HG02571 (cell line): ENCODE measurements around the gene FCHSD2.
"Not testable (repeated sequence)": the region's sequence is repeated elsewhere in the genome, so short reads cannot be mapped to it uniquely, and the experiment has no call there.

Source experiments
- ATAC-seq: cut with Tn5 transposase; IDR thresholded peaks from one replicate; pipeline ENCODE4 v1.9.1; 2021; ENCODE audit warnings: mild to moderate bottlenecking, moderate library complexity; ENCODE audit not compliant: unreplicated experiment

Gene FCHSD2

DNA sequence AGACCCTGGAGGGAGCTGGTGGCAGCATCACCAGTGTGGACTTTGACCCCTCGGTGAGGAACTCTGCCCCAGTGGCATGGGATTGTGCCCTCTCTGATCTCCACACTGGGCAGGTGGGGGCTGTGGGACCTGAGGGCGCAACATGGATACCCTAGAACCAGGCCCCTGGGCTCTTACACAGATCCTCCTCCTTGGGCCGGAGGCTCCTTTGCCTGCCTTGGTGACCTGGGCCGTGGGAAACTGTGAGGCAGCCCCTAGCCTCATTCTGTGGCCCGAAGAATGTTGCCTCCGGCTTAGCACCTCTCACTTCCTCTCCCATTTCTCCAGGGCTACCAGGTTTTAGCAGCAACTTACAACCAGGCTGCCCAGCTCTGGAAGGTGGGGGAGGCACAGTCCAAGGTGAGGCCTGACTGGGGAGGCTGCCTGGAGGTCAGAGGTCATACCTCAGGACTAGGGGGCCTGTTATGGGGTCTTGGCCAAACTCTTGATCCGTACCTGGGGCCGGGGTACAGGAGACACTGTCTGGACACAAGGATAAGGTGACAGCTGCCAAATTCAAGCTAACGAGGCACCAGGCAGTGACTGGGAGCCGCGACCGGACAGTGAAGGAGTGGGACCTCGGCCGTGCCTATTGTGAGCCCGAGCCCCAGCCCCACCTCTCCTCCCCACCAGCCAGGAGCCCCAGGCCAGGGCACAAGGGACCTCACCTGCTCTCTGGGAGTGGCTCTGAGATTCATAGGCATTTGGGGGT lies 315.8 kb downstream of the FCHSD2 start:
- ATAC-seq = no peak

DNA sequence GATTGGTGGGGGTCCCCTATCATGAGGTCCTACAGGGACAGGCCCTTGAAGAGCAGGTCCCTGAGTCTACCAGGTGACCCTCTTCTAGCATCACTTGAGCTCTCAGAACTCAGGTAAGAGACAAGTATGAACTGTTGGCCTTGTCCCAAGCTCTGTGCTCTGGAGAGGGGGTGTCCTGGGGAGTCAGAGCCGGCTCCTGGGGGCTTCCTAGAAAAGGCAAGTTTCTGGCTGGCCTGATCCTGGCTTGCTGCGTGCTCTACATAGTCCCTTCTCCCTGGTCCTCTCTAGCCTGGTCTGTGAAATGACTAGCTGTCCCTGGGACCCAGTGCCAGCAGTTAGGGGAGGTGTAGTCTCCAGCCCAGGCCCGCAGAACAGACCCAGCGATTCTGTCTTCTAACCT lies 316.5 kb downstream of the FCHSD2 start:
- no peak for ATAC-seq

DNA sequence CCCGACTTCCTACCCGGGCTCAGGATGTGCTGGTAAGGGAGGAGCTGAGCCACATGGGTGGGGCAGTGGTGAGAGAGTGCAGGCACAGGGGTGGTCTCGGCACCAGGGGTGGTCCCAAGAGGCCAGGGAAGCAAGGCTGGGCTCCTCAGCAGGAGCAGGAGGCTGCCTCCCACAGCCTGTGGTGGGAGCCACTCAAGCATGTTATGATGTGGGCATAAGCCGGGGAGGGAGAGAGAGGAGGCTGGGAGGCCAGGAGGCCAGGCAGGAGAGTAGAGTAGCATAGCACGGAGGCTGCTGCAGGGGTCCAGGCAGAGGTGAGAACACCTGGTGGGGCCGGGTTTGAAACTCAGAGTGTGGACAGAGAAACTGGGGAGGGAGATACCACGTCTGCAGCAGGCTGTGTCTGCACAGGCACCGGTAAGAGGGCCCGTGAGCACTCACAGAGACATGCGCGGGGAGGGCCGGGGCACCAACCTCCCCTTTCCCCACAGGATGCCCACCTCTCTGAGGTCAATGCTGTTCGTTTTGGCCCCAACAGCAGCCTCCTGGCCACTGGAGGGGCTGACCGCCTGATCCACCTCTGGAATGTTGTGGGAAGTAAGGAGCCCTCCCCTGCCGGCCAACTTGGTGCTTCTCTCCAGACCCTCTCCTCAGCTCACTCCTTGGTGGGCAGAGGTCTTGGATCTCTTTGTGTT lies 317.2 kb downstream of the FCHSD2 start:
- no peak for ATAC-seq

DNA sequence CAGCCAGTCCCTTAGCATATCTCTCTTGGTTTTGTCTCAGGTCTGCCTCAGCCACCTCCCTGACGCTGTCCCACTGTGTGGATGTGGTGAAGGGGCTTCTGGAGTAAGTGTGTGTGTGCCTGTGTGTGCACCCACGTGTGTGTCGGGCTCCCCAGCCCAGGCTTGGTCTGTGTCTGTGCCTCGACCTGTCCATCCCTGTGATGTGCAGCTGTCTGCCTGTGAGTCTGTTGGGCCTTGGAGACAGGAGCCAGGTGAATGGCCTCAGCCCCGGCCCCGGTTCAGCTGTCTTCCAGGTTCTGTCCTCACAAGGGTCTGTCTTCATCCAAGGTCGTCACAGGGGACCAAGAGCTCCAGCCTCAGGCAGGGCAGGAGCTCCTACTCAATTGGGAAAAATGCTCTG lies 318.1 kb downstream of the FCHSD2 start:
- ATAC-seq = no peak

DNA sequence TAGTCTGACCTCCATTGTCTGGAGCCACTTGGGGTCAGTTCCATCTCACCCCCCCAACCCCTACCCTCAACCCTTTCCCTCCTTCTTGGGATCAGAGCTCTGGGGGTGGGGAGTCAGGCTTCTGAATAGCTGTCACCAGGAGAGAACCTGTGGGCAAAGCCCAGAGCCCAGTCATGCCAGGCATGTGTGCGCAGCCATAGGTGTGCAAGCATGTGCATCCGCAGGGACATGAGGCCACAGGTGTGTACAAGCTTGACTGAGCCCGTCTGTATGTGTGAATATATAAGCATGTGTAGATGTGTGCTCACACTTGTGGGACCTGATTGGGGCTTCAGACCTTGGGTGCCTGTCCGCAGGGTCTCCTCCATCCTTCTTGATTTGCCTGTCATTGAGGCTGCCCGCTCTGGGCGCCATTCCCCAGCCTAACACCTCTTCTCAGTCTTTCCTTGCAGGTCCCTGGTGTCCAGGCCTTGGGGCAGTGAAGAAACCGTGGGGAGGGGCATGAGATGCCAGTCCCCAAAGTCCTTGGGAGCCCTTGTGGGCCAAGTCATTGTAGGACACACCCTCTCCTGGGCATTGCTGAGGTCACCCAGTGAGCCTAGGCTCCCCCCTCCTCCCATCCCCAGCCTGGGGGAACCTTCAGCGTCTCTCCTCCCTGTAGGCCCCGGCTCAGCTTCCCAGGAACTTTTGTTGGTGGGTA lies 318.9 kb downstream of the FCHSD2 start:
- ATAC-seq = no peak

DNA sequence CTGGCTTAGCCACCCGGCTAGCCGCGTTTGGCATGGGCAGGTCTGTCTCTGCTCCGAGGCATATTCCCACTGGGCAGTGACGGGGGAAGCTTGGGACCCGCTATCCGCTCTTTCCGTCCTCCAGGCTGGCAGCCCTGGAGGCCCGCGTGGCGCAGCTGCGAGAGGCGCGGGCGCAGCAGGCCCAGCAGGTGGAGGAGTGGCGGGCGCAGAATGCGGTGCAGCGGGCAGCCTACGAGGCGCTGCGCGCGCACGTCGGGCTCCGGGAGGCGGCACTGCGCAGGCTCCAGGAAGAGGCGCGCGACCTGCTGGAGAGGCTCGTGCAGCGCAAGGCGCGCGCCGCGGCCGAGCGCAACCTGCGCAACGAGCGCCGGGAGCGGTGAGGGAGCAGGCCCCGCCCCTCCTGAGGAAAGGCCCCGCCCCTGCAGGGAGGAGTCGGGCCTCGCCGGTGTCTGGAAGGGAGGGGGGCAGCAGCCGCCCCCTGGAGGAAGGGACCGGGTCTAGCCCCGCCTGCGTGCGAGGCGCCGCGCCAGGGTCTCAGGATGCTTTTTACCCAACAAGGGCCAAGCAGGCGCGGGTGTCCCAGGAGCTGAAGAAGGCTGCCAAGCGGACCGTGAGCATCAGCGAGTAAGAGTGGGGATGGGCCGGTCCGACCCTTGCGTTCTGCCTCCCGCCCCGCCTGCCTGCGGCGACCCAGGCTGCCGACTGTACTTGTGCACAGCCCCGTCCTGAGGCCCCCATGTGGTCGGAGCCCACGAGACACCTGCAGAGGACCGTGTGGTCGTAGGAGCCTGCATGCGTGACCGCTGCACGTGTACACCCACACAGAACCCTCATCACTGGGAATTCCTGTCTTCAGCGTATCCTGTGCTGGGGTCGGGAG lies 320.0 kb downstream of the FCHSD2 start:
- ATAC-seq = no peak

DNA sequence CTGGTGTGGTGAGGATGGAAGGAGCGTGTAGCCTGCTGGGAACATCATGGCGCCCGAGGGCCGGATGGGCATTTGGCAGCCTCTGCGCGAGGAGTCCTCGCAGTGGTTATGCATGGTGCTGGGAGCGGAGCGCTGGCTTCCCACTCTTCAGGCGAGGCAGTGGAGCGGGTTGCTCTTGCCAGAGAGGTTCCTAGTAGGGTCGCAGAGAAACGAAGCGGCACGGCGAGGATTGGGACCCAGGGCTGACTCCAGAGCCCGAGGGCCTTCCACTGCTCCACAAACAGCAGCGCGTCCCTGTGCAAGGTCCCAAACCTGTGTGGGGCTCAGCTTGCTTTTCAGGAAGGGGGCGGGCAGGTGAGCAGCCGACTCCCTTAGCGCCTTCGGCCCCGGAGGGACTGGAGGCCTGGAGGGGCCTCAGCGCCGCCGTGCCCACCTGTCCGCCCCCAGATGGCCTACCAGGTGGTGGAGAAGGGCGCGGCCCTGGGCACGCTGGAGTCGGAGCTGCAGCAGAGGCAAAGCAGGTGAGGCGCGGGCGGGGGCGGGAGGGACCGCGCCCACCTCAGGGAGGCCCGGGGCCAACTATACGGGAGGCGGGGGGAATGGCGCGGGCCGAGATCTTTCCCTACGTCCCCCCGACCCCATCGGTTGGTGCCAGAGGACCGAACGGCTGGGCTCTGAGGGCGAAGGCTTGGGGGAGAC lies 320.7 kb downstream of the FCHSD2 start:
- no peak for ATAC-seq

DNA sequence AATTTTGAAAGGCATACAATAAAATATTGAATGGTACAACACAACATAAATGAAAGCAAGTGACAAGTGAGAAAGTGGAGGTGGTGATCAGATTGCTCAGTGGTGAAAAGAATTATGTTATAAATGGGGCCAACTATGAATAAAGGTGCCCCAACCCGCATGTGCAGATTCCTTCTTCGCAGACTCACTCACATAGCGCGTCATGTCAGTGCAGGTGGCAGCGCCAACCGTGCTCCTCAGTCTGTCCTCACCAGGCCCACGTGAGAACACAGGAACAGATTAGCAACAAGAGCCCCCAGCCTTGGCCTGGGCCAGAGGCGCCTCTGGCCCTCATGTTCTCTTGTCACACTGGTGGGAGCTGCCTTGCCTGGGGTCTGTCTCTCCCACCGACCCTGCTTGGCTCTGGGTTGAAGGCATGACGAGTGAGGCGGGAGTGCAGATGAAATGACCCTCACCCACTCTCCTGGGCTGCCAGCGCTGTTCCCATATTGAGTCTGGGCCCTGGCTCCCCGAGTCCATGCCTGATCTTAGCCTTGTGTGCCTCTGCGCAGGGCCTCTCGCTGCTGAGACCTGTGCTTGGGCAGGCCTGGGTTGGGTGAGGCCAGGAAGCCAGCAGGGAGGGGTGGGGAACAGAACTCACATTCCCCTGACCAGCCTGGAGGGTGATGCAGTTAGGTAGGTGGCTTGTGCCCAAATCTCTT lies 321.5 kb downstream of the FCHSD2 start:
- ATAC-seq = no peak

DNA sequence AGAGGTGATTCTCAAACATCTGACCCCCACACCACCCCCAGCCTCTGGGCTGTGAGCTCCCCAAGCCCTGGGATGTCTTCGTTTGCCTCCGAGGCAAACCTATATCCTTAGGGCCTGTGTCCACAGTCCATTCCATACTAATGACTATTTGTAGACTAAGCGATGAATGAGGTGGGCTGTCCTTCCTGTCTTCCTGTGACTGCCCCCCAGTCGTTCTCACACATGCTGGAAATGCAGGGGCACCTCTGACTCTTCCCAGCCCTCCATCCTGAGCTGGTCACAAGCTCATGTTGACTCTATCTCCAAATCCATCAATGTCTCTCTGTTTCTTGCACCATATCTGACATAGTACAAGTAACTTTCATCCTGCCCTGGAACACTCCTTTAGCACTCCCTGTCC lies 323.1 kb downstream of the FCHSD2 start:
- ATAC-seq = no peak

DNA sequence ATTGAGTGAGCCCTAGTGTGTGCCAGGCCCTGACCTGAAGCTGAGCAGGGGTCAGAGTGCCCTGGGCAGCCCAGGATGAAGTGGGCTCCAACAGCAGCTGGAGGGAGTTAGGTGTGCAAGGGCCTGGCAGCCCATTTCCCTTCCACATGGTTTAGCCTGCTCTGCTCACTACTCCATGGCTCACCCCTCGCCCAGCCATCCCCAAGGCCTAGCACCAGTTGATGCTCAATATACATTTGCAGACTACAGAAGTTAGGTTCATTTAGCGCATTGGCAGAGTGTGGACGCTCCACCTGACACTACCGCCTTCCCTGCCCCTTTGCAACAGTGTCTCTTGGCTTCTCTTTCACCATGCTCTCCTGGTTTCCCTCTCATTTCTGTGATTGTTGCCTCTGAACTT lies 324.2 kb downstream of the FCHSD2 start:
- ATAC-seq = no peak

DNA sequence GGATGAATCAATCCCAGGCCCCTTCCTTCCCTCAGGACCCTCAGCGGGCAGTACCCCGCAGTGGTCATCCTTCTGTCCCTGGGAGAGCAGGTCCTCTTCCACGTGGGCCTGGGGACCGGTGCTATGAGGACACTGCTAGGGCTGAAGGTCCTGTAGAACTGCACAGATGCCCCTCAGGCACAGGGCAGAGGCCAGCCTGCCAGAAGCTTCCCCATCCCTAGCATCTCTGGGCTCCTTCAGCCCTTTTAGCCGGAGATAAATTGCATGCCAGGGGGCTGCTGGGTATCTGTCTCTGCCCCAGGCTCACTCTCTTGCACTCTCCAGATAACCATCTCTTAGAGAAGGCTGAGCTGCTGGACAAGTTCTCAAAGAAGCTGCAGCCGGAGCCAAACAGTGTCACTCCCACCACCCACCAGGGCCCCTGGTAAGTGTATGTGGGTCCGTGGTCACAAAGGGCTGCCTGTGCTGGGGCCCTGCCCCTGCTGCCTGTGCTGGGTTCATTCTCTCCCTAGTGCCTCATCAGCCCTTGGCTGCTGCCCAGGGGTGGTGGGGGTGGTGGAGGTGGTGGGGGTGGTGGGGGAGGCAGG lies 325.6 kb downstream of the FCHSD2 start:
- ATAC-seq = no peak

DNA sequence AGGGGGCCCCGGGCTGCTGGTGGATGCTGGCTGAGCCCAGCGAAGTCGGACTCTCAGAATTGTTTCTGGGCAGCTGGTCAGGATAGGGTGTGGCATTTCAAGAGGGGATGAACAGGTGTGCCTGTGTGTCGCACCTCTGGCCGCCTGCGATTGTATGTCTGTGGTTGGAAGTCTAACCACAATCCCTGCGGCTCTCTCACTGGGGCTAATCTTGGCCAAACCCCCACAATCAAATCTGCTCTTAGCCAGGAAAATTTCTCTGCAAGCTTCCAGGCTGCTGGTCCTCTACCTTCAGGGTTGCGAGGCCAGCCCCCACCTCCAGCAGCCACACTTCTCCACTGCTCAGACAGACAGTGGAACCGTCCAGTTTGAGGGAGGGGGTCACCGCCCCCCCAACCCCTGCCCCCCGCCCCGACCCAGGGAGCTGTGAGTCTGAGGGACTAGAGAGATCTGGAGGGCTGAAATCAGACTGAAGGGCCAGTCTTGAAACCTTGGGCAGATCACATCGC lies 327.0 kb downstream of the FCHSD2 start:
- ATAC-seq = no peak

DNA sequence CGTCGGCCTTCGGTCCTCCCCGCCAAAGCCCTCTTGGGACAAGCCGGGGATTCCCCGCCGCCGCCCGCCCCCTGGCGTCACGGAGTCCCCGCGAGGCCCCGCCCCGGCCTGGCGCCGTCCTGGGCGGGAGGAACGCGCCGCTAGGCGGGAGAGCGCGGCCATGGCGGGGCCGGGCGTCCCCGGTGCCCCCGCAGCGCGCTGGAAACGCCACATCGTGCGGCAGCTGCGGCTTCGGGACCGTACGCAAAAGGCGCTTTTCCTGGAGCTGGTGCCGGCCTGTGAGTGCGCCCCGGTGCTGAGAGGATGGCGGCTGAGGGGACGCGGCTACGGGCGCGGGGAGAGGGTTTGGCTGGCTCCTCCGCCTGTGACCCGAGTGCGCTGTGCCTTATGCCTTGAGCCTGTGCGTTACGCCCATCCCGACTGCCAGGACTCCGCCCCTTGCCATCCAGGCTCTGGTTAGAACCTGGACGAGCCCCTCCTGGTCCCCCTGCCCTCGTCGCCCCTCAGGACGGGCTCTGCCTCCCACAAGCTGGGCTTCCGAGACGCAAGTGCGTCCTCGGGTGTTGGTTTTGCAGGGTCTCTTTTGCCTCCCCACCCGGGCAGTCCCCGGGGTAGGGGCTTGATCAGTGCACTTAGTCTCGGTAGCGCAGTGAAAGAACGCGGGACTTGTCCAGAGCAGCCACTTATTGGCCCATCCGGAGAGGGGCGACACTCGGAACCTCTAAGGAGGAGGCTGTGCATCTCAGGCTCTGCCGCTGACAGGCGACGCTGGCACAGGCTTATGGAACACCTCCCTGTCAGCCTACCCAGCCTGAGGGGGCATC lies 327.6 kb downstream of the FCHSD2 start, which contains the start of gene ATG16L2:
TSS of gene ATG16L2 (plus strand) at position 126 of the 824 bp plus-strand sequence. CDS start at position 161, 35 bp downstream.
- ATAC-seq = peak; percentile 65

DNA sequence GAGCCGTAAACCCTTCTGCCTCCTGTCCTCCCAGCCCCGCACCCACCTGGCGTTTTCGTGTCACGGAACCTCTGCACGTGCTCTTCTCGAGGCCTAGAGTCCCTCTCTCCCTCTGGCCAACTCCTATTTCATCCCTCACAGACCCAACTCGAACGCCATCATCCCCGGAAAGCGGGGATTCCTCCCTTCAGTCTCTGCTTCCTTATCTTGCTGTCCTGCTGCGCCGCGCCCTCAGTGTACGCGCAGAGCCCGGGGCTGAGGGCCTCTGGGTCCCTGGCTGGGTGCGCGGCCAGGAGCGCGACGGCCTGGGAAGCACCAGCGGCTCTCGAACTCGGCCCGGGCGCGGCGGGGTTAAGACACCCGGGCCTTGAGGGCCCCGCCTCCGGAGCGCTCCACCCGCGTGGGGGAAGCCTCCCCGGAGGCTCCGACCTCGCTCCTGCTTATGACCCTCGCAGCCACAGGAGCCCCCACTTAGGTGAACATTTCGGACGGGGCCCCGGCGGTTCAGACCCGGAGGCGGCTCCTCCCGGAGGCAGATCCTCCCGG lies 328.3 kb downstream of the FCHSD2 start:
- ATAC-seq = peak; percentile 45

DNA sequence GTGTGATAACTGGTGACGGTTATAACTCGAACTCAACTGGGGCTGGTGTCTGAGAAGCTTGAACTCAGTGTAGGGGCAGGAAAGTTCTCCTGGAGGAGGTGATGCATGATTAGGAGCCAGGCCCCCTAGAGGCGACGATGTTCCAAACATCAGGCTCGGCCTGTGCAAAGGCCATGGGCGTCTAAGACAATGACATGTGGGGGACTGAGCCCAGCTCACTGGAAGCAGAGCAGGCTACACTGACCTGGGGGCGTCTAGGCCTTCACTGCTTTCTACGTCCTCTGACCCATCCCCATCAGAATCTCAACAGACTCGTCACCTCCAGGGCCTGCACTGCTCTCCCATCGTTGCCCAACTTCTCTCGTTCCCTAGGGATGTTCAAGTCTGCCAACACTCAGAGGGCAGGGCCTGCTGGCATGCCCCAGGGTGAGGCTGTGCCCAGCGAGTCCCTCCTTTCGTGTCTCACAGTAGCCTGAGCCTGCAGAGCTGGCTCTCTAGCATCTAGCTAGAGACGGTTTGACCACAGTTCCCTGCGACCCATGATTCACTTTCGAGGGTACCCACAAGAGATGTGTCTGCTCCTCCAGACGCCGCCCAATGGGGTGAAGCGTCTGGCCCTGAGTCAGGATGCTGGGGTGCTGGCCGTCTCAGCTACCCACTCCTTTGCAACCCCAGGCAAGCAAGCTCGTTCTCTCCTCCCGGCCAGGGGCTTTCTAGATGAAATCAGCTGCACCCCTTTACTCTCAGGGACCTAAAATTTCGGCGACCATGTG lies 329.0 kb downstream of the FCHSD2 start:
- ATAC-seq = no peak

DNA sequence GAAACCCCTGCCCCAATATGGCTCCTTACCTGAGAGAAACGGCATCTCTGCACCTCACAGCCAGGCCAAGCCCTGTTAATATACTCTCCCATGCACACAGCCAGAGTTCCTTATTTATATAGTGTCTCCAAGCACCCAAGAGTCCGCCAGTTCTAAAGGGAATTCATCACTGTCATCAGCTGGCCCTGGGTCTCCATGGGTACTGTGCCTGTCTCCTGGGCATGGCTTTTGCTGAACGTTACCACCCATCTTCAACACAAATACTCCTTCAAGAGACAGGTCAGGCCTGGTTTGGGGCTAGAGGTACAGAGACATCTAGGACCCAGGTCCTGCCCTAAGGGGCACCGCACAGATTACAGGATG lies 329.5 kb downstream of the FCHSD2 start:
- ATAC-seq = no peak

DNA sequence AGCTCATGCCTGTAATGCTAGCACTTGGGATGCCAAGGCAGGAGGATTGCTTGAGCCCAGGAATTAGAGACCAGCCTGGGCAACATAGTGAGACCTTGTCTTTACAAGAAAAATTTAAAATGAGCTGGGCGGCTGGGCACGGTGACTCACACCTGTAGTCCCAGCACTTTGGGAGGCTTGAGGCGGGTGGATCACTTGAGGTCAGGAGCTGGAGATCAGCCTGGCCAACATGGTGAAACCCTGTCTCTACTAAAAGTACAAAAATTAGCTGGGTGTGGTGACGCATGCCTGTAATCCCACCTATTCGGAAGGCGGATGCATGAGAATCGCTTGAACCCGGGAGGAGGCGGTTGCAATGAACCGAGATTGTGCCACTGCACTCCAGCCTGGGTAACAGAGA lies 330.4 kb downstream of the FCHSD2 start:
- not testable (repeated sequence) for ATAC-seq
